ENCODE measurements around the gene ABCC9. TPM values are rescaled to one million over a fixed set of nuclear protein-coding genes. Genes with fewer than 3 reads are reported as not detected.
"Not testable (repeated sequence)": the region's sequence is repeated elsewhere in the genome, so short reads cannot be mapped to it uniquely, and the experiment has no call there.

The ABCC9 gene
- total RNA-seq, 1 donor from 2014 or later = 2.8 TPM

DNA sequence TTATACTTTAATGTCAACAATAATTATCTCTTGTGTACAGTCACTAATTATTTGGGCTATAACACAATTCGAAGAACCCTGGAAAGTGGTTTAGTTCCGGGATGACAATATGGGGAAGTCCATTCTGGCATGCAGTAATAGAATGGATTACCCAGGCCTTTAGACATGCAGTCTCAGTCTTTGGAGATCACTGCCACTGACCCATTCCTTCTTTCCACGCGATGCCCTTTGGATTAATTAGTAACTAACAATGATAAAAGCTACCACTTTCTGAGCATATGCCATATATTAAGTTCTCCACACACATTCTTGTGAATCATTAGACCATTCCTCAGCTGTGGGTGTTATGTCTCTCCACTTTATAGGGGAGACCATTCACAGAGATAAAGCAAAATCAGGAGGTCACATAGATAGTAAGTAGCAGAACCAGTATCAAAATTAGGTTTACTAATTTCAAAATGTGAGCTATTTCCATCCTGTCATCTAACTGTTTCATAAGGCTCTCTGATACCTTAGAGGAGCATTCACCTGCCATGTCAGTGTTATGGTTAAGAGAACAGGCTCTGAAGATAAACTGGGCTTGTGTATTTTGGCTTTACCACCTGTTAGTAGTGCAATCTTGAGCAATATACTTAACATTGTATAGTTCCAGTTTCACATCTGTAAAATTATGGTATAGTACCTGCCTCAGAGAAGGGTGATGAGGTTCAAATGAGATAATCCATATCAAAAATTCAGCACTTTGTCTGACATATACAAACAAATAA, 139.5 kb downstream of the ABCC9 start:
- no peaks in the 10 kb centered on the region for H3K4me1 Mint-ChIP-seq
- H3K27me3 Mint-ChIP-seq (ENCODE audit: low read depth) = no peaks in the 10 kb centered on the region
- no peaks in the 10 kb centered on the region for H3K36me3 Mint-ChIP-seq (ENCODE audit: low read depth)
- DNase-seq (ENCODE audit: low read depth, low spot score) = no peak
- no peaks in the 10 kb centered on the region for H3K9me3 Mint-ChIP-seq
- TF ChIP-seq, protein P1, sequence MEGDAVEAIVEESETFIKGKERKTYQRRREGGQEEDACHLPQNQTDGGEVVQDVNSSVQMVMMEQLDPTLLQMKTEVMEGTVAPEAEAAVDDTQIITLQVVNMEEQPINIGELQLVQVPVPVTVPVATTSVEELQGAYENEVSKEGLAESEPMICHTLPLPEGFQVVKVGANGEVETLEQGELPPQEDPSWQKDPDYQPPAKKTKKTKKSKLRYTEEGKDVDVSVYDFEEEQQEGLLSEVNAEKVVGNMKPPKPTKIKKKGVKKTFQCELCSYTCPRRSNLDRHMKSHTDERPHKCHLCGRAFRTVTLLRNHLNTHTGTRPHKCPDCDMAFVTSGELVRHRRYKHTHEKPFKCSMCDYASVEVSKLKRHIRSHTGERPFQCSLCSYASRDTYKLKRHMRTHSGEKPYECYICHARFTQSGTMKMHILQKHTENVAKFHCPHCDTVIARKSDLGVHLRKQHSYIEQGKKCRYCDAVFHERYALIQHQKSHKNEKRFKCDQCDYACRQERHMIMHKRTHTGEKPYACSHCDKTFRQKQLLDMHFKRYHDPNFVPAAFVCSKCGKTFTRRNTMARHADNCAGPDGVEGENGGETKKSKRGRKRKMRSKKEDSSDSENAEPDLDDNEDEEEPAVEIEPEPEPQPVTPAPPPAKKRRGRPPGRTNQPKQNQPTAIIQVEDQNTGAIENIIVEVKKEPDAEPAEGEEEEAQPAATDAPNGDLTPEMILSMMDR (conservative IDR thresholded peaks at IDR 0.05) = no peak
- no peak overlapping the region for H3K27ac Mint-ChIP-seq (ENCODE audit: unreplicated experiment)
- no peak overlapping the region for H3K4me3 Mint-ChIP-seq

DNA sequence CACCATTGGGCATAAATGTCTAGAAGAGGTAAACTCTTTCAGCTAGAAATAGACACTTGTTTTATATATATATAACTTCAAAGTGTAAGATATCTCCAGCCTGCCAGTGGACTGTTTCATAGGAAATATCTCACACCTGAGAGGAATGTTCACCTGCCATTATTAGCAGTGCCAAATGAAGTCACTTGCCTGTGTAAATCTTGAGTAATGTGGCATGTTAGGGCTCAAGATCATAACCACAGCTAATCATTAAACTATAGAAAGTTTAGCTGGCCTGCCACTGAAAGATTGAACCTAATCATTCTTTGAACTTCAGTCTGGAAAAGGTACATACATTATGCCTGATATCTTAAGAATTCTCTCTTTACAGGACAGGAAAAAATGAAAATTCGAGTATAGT, 141.2 kb downstream of the ABCC9 start:
- TF ChIP-seq, protein P1 (conservative IDR thresholded peaks at IDR 0.05) = no peak
- no peaks in the 10 kb centered on the region for H3K4me1 Mint-ChIP-seq
- peaks cover 3% of the 10 kb centered on the region for H3K9me3 Mint-ChIP-seq
- no peaks in the 10 kb centered on the region for H3K27me3 Mint-ChIP-seq (ENCODE audit: low read depth)
- no peaks in the 10 kb centered on the region for H3K36me3 Mint-ChIP-seq (ENCODE audit: low read depth)
- H3K4me3 Mint-ChIP-seq = no peak overlapping the region
- no peak overlapping the region for H3K27ac Mint-ChIP-seq (ENCODE audit: unreplicated experiment)
- DNase-seq (ENCODE audit: low read depth, low spot score) = no peak

DNA sequence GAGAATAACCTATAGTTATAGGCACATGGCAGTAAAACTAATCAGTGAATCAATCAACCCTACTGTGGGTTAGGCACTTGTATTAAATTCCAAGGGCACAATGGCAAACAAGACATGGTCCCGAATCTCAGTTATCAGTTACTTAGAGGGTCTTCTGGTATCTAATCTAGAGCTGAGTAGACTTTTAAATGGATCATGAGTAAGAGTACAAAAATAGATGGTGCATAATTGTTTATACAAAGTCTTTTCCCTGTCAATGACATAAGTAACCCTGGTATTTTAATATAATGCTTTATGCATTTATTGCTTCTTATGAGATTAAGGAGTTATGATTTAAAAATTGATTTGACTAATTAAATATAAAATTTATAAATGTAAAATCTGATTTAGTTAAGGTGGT, 143.7 kb downstream of the ABCC9 start:
- Mint-ChIP-seq H3K4me3 (no peak overlapping the region), H3K4me1 (no peaks in the 10 kb centered on the region), H3K27me3 (ENCODE audit: low read depth) (peaks cover 13% of the 10 kb centered on the region), H3K27ac (ENCODE audit: unreplicated experiment) (no peak overlapping the region), H3K9me3 (peaks cover 3% of the 10 kb centered on the region), H3K36me3 (ENCODE audit: low read depth) (no peaks in the 10 kb centered on the region)
- DNase-seq (ENCODE audit: low read depth, low spot score) = no peak
- TF ChIP-seq, protein P1 (conservative IDR thresholded peaks at IDR 0.05) = no peak

DNA sequence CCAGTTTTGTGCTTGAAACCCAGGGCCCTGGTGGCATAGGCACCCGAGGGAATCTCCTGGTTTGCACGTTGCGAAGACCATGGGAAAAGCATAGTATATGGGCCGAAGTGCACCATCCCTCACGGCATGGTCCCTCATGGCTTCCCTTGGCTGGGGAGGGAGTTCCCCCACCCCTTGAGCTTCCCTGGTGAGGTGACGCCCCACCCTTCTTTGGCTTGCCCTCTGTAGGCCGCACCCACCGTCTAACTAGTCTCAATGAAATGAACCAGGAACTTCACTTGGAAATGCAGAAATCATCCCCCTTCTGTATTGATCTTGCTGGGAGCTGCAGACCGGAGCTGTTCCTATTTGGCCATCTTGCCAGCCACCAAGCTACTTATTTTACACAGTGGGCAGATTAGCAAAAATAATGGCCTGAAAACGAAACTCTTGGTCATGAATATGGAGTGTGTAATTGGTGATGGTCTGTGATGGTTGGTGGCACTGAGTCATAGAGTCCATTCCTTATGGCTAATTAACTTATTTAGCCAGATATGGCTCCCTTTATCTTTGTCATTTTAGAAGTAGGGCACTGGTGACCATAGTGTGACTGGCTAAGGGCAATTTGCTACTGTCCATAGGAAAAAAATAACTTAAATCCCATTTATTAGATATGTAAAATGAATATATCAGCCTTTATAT, 145.4 kb downstream of the ABCC9 start:
- H3K4me3 Mint-ChIP-seq = no peak overlapping the region
- no peak overlapping the region for H3K27ac Mint-ChIP-seq (ENCODE audit: unreplicated experiment)
- H3K27me3 Mint-ChIP-seq (ENCODE audit: low read depth) = peaks cover 23% of the 10 kb centered on the region
- peaks cover 3% of the 10 kb centered on the region for H3K9me3 Mint-ChIP-seq
- no peak for DNase-seq (ENCODE audit: low read depth, low spot score)
- TF ChIP-seq, protein P1 (conservative IDR thresholded peaks at IDR 0.05) = no peak
- H3K4me1 Mint-ChIP-seq = no peaks in the 10 kb centered on the region
- no peaks in the 10 kb centered on the region for H3K36me3 Mint-ChIP-seq (ENCODE audit: low read depth)

DNA sequence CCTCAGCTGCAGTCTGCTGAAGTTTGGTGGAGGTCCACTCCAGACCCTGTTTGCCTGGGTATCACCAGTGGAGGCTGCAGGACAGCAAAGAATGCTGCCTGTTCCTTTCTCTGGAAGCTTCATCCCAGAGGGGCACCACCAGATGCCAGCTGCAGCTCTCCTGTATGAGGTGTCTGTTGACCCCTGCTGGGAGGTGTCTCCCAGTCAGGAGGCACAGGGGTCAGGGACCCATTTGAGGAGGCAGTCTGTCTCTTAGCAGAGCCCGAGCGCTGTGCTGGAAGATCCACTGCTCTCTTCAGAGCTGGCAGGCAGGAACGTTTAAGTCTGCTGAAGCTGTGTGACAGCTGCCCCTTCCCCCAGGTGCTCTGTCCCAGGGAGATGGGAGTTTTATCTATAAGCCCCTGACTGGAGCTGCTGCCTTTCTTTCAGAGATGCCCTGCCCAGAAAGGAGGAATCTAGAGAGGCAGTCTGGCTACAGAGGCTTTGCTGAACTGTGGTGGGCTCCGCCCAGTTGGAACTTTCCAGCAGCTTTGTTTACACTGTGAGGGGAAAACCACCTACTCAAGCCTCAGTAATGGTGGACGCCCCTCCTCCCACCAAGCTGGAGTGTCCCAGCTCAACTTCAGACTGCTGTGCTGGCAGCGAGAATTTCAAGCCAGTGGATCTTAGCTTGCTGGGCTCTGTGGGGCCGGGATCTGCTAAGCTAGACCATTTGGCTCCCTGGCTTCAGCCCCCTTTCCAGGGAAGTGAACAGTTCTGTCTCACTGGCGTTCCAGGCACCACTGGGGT, 146.2 kb downstream of the ABCC9 start:
- not testable (repeated sequence) for H3K4me1 Mint-ChIP-seq; H3K36me3 Mint-ChIP-seq (ENCODE audit: low read depth); H3K27ac Mint-ChIP-seq (ENCODE audit: unreplicated experiment); DNase-seq (ENCODE audit: low read depth, low spot score); H3K4me3 Mint-ChIP-seq; H3K9me3 Mint-ChIP-seq
- H3K27me3 Mint-ChIP-seq (ENCODE audit: low read depth) = peaks cover 23% of the 10 kb centered on the region

DNA sequence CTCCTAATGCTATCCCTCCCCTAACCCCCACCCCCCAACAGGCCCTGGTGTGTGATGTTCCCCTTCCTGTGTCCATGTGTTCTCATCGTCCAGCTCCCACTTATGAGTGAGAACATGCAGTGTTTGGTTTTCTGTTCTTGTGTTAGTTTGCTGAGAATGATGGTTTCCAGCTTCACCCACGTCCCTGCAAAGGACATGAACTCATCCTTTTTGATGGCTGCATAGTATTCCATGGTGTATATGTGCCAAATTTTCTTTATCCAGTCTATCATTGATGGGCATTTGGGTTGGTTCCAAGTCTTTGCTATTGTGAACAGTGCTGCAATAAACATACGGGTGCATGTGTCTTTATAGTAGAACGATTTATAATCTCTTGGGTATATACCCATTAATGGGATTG, 151.5 kb downstream of the ABCC9 start:
- H3K9me3 Mint-ChIP-seq; H3K4me1 Mint-ChIP-seq; H3K4me3 Mint-ChIP-seq; H3K27ac Mint-ChIP-seq (ENCODE audit: unreplicated experiment); H3K36me3 Mint-ChIP-seq (ENCODE audit: low read depth); DNase-seq (ENCODE audit: low read depth, low spot score): not testable (repeated sequence)
- H3K27me3 Mint-ChIP-seq (ENCODE audit: low read depth) = peaks cover 23% of the 10 kb centered on the region

Data from neural crest cell (in vitro differentiated cells).